Fibroblast of villous mesenchyme (primary cell): Measurements from ENCODE around the gene EHD1. TPM values are rescaled to one million over a fixed set of nuclear protein-coding genes. Genes with fewer than 3 reads are reported as not detected.

ENCODE experiments used
- DNase-seq: peaks from one replicate; pipeline ENCODE4 v3.0.0-alpha.2; 2010; ENCODE audit warnings: low read depth
- H3K4me3 ChIP-seq: 2 replicates; pipeline ENCODE4 v1.5.1; 2011; ENCODE audit warnings: low read depth, mild to moderate bottlenecking, low read length
- CTCF ChIP-seq: IDR thresholded peaks from 2 replicates; pipeline ENCODE4 v1.5.1; 2012; ENCODE audit warnings: low read depth, mild to moderate bottlenecking, low read length; ENCODE audit not compliant: insufficient read depth
- total RNA-seq: library from RNA; depleted of rRNA; stranded (reverse); fragments of >200 nt; gene quantifications from 2 replicates; pipeline ENCODE4 v1.2.3, GENCODE V29; 2012

EHD1 gene
- total RNA-seq, 1 donor, result 93.7 TPM

DNA sequence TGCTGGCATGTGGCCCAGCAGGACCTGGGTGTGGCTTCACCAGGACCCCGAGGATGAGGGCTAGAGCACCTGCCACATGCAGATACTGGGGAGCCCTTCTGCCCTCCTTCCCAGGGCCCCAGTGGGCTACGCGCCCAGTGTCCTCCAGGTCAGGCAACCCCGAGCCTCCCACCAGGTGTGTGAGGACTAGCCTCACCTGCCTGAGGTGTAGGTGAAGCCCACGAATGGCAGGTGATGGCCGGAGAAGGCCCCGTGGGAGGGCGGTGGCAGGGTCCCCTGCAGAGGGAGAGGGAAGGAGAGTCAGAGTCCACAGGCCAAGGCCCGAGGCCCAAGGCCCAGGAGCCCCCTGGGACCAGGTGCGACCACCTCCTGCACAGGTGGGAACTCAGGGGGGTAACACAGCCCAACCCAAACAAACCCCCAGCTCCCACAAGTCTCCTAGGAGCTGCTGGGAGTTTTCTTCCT is 40.5 kb downstream of the EHD1 start:
- no peak overlapping the region for H3K4me3 ChIP-seq
- TF ChIP-seq CTCF, result no peak
- no peak for DNase-seq

DNA sequence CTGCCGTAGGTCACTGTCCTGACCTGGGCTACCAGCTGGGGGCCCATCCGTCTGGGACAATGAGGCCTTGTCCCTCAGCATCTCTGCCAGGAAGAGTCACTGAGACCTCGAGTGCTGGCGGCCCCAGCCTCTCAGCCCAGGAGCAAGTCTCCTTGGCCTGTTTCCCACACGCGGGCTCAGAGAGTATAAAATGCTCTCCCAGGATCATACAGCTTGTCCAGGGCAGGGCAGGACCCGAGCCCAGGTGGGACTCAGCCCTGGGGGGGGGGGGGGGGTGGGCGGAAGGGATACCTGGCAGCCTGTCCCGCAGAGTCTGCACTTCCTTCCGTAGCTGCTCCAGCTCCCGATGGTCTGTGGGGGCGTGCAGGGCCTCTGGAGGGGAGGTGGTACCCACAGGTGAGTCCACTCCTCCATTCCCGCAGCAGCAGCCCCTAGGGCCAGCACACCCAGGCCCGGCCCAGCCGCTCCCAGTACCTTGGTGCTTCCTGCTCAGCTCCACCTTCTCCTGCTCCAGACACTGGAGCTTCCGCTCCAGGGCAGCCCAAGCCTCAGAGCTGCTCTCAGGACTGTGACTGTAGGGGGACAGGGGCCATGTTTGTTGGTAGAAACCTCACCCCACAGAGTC is 41.9 kb downstream of the EHD1 start:
- DNase-seq, result no peak
- no peak overlapping the region for H3K4me3 ChIP-seq
- TF ChIP-seq CTCF, result no peak

GRCh38 chr11:64835616-64836447 is 42.6 kb downstream of the EHD1 start:
- no peak for TF ChIP-seq CTCF
- no peak for DNase-seq
- H3K4me3 ChIP-seq, result no peak overlapping the region

GRCh38 chr11:64834723-64835615 is 43.5 kb downstream of the EHD1 start:
- H3K4me3 ChIP-seq, result no peak overlapping the region
- no peak for TF ChIP-seq CTCF
- no peak for DNase-seq

DNA sequence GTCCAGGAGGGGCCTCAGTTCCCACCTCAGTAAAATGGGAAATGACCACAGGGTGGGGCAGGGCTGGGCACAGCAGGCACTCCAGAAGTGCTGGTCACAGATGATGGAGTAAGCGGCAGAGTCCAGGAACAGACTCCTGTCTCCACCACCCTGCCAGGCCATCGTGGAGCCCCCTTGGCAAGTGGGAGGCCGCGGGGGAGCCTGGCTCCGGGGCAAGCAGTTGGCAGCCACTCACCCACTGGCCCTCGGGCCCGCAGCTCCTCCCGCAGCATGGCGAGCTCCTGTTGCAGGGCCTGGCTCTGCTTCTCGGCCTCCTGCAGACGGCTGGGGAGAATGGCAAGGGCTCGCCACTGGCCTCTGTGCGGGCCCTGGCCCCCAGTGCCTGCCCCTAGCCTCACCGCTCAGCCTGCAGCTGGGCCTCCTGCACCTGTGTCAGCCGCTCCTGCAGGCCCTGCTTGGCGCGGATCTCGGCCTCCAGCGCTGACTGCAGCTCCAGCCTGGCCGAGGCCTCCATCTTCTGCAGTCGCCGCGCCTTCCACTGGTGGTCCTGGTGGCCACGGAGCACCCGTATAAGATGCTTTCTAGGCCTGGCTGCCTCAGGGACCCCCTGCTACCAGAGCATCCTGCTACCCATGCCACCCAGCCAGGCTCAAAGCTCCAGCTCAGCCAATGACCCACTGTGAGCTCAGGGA is 44.2 kb downstream of the EHD1 start:
- H3K4me3 ChIP-seq, result no peak overlapping the region
- no peak for TF ChIP-seq CTCF

GRCh38 chr11:64833509-64833908 is 44.9 kb downstream of the EHD1 start:
- H3K4me3 ChIP-seq, result no peak overlapping the region
- DNase-seq, result no peak
- no peak for TF ChIP-seq CTCF

More for the DNA sequence above, 44.2 kb downstream of the EHD1 start:
- no peak for DNase-seq
